ENCODE measurements around the gene TRIM7. TPM values are rescaled to one million over a fixed set of nuclear protein-coding genes. Genes with fewer than 3 reads are reported as not detected.
"Not testable (repeated sequence)": the region's sequence is repeated elsewhere in the genome, so short reads cannot be mapped to it uniquely, and the experiment has no call there.

TRIM7 gene
- total RNA-seq, 1 donor from 2014 or later, result 6.4 TPM

DNA sequence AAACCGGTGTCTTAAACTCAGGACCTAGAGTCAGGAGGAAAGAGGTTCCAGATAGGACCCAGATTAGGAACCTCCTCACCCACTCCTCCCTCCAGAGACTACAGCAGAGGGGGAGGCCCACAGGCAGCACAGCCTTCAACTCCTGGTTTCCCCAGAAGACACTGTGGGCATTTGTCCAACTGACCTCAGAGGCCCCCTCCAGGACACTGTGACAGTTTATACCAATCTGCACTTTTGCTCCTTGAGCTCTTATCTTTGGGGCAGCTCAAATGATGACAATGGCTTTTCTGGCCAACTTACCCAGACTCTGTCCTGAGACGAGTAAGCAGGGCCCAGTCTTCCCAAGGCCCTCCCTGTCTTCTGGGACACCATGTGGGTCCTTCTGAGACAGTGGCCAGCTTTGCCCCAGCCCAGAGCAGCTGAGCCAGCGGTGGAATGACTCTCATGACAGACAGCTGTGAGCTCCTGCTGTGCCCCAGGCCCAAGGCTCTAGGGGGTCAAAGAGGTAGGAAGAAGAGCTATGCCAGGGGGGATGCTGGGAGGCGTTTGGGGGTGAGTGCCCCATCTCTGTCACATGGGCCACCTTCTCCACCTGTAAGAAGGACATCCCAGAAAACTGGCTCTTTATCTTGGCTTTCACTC is 43.3 kb downstream of the TRIM7 start:
- no peak overlapping the region for H3K27ac ChIP-seq (replicated peaks)
- peak overlapping the region; percentile 43 for H3K4me3 ChIP-seq
- intact Hi-C loops (cut with micrococcal nuclease), result no loop called here
- TF ChIP-seq, protein P1, sequence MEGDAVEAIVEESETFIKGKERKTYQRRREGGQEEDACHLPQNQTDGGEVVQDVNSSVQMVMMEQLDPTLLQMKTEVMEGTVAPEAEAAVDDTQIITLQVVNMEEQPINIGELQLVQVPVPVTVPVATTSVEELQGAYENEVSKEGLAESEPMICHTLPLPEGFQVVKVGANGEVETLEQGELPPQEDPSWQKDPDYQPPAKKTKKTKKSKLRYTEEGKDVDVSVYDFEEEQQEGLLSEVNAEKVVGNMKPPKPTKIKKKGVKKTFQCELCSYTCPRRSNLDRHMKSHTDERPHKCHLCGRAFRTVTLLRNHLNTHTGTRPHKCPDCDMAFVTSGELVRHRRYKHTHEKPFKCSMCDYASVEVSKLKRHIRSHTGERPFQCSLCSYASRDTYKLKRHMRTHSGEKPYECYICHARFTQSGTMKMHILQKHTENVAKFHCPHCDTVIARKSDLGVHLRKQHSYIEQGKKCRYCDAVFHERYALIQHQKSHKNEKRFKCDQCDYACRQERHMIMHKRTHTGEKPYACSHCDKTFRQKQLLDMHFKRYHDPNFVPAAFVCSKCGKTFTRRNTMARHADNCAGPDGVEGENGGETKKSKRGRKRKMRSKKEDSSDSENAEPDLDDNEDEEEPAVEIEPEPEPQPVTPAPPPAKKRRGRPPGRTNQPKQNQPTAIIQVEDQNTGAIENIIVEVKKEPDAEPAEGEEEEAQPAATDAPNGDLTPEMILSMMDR (IDR thresholded peaks at IDR 0.05; ENCODE audit: borderline replicate concordance), result no peak
- H3K4me1 ChIP-seq, result peaks cover 22% of the 10 kb centered on the region
- no peaks in the 10 kb centered on the region for H3K36me3 ChIP-seq
- peaks cover 37% of the 10 kb centered on the region for H3K27me3 ChIP-seq (ENCODE audit: low read depth)
- no peaks in the 10 kb centered on the region for H3K9me3 ChIP-seq (replicated peaks)
- DNase-seq, result no peak

DNA sequence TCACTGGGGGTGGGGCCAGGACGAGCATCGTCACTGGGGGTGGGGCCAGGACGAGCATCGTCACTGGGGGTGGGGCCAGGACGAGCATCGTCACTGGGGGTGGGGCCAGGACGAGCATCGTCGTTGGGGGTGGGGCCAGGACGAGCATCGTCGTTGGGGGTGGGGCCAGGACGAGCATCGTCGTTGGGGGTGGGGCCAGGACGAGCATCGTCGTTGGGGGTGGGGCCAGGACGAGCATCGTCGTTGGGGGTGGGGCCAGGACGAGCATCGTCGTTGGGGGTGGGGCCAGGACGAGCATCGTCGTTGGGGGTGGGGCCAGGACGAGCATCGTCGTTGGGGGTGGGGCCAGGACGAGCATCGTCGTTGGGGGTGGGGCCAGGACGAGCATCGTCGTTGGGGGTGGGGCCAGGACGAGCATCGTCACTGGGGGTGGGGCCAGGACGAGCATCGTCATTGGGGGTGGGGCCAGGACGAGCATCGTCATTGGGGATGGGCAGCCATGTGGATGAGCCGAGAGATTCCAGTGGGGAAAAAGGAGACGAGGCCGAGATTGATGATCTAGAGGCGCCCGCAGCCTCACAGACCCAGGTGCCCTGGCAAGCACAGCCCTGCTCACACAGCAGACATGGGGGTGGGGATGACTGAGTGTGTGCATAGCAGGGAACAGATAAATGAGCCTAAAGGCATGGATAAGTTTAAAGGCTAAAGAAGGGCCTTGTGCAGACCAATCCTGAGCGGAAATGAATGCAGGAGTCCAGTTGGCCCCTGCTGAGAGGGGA is 44.1 kb downstream of the TRIM7 start:
- Histone ChIP-seq H3K27me3 (ENCODE audit: low read depth) (peaks cover 33% of the 10 kb centered on the region), H3K4me1 (peaks cover 22% of the 10 kb centered on the region), H3K4me3 (peak overlapping the region; percentile 57)
- H3K27ac ChIP-seq (replicated peaks); H3K36me3 ChIP-seq; intact Hi-C loops (cut with micrococcal nuclease); H3K9me3 ChIP-seq (replicated peaks); DNase-seq: not testable (repeated sequence)

DNA sequence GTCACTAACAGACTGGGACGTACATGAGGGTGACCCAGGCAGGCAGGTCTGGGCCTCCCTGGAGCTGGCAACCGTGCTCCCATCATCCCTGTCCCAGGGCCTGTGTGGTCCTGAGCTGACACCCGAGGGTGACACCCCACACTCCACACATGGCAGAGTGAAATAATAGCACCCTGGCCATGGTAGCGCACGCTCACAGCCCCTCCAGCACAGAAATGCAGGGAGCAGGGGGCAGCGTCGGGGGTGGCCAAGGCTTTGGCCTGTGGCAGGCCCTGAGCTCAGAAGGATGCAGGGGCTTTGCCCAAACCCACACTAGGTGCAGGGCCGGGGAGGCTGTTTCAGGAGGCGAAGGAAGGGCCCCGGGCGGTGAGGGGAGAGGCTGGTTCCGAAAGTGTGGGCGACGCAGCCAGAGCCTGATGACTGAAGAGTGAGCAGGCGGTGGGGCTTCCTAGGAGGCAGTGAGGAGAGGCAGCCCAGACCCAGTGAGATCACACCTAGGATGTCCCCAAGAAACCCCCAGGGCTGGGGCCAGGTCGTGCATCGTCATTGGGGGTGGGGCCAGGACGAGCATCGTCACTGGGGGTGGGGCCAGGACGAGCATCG is 44.7 kb downstream of the TRIM7 start:
- DNase-seq, result peak; percentile 33
- peak overlapping the region; percentile 80 for H3K27ac ChIP-seq (replicated peaks)
- TF ChIP-seq, protein P1 (IDR thresholded peaks at IDR 0.05; ENCODE audit: borderline replicate concordance), result no peak

DNA sequence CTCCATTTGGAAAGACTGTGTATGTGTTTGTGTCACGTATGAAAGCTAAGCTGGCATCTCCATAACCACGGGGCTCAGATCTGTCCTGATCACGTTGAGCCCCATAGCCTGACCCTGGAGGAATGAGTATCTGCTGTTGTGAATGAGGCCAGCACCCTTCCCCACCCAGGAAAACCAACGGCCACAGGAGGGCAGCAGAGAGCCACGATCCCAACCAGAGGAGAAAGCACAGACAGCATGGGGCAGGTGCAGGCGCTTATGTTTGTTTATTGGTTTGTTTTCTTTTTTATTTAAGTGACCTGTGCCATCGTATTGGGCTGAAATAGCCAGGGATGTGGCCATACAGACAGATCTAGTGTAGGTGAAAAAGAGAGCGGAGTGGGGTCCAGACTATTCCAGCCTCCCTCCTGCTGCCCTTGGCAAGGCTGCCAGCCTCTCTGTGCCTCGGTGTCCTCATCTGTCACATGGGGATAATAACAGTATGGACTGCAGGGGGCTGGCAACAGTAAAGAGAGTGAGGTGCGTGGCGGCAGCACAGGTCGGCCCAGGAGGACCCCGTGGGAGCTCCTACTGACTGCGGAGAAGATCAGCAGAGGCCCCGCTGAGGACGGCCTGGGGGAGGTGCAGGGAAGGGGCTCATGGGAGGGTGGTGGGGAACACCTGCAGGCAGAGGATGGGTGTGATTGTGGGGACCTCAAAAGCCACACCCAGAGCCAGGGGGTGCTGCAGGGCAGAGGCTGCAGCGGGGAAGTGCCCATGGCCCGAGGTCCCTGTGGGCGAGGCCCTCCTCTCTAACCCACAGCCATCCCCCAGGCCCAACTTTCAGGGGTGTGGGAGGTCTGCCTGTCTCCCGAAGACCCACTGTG is 45.5 kb downstream of the TRIM7 start:
- Histone ChIP-seq H3K27me3 (ENCODE audit: low read depth) (peaks cover 33% of the 10 kb centered on the region), H3K36me3 (no peaks in the 10 kb centered on the region), H3K27ac (replicated peaks) (peak overlapping the region; percentile 80), H3K4me3 (peak overlapping the region; percentile 57), H3K4me1 (peaks cover 22% of the 10 kb centered on the region), H3K9me3 (replicated peaks) (no peaks in the 10 kb centered on the region)
- TF ChIP-seq, protein P1 (IDR thresholded peaks at IDR 0.05; ENCODE audit: borderline replicate concordance), result peak; percentile 91
- DNase-seq, result peak; percentile 84
- intact Hi-C loops (cut with micrococcal nuclease), result no loop called here

More for the DNA sequence above, 44.7 kb downstream of the TRIM7 start:
- H3K36me3 ChIP-seq, result no peaks in the 10 kb centered on the region
- H3K9me3 ChIP-seq (replicated peaks), result no peaks in the 10 kb centered on the region
- H3K27me3 ChIP-seq (ENCODE audit: low read depth), result peaks cover 33% of the 10 kb centered on the region
- intact Hi-C loops (cut with micrococcal nuclease), result no loop called here
- peaks cover 22% of the 10 kb centered on the region for H3K4me1 ChIP-seq
- peak overlapping the region; percentile 57 for H3K4me3 ChIP-seq

DNA sequence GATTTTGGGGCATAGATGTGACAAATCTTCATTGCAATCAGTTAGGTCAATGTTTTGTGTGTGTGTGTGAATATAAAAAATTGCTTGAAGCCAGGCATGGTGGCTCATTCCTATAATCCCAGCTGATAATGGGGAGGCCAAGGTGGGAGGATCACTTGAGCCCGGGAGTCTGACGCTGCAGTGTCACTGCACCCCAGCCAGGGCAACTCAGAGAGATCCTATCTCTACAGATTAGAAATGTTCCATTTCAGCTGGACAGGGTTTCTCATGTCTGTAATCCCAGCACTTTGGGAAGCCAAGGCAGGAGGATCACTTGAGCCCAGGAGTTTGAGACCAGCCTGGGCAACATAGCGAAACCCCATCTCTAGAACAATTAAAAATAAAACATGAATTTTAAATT is 46.1 kb downstream of the TRIM7 start:
- Histone ChIP-seq H3K4me3 (no peak overlapping the region), H3K27me3 (ENCODE audit: low read depth) (peaks cover 28% of the 10 kb centered on the region), H3K27ac (replicated peaks) (no peak overlapping the region), H3K9me3 (replicated peaks) (no peaks in the 10 kb centered on the region), H3K36me3 (no peaks in the 10 kb centered on the region), H3K4me1 (peaks cover 22% of the 10 kb centered on the region)
- intact Hi-C loops (cut with micrococcal nuclease), result no loop called here
- no peak for DNase-seq
- TF ChIP-seq, protein P1 (IDR thresholded peaks at IDR 0.05; ENCODE audit: borderline replicate concordance), result no peak
